ENCODE measurements around the gene NOS3.
A peak's percentile ranks its signal among the peaks of the same experiment; 100 is the strongest.
"Not testable (repeated sequence)": the region's sequence is repeated elsewhere in the genome, so short reads cannot be mapped to it uniquely, and the experiment has no call there.

NOS3 gene

DNA sequence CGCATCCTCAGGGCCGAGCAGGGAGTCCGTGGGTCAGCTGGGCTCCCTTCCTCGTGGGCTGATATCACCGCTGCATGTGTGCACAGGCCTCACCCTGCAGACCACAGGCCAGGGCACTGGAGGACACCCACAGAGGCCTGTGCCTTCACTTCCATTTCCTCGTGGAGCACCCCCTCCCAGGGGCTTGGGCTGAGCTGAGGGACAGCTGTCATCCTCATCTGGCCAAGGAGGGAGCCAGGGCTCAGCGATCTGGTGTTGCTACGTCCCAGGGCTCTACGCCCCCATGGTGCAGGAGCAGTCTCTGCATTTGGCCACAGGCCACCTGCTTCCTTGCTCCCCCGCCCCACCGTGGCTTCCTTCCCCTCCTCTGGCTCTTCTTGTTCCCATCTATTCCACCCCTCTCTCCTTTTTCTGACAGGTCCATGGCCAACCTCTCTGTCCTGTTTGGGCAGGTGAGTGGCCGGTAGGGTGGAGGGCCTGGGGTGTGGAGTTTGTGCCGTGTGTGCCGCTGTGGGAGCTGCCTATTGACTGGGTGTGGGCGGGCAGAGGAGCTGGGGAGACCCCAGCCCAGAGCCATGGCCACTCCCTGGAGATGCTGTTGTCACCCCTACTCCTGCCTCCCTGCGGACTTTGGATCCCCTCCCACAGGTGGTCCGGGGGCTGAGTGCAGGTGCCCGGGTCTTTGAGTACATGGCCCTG is 49.2 kb downstream of the NOS3 start:
- no peak for DNase-seq

DNA sequence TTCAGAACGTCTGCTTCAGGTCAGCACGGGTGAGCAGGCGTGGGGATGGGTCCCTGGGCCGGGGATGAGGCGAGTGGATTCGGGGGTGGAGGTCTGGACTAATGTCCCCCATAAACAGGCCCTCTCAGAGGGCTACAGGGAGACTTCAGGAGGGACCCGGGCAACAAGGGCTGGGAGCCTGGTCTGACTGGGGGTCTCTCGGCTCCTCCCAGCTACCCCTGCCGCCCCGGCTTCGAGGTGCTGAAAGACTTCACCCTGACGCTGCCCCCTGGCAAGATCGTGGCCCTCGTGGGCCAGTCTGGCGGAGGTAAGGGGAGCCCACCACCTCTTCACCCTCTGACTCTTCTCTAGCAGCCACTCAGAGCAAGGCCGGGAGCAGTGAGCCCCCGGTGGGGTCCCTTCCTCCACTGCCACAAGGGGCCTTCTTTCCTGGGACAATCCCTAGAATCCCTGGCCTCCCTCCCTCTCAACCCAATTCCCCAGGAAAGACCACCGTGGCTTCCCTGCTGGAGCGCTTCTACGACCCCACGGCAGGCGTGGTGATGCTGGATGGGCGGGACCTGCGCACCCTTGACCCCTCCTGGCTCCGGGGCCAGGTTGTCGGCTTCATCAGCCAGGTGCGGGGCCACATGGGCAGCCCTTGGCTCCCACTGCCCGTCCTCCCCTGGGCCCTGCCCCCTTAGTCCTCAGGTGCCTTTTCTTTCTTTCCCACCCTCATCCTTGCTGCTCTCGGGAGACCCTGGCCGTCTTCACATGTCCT is 50.0 kb downstream of the NOS3 start:
- DNase-seq = no peak

DNA sequence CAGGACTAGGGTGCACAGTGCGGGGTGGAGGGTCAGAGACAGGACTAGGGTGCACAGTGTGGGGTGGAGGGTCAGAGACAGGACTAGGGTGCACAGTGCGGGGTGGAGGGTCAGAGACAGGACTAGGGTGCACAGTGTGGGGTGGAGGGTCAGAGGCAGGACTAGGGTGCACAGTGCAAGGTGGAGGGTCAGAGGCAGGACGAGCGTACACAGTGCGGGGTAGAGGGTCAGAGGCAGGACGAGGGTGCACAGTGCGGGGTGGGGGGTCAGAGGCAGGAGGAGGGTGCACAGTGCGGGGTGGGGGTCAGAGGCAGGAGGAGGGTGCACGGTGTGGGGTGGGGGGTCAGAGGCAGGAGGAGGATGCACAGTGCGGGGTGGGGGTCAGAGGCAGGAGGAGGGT is 52.6 kb downstream of the NOS3 start:
- DNase-seq = not testable (repeated sequence)

DNA sequence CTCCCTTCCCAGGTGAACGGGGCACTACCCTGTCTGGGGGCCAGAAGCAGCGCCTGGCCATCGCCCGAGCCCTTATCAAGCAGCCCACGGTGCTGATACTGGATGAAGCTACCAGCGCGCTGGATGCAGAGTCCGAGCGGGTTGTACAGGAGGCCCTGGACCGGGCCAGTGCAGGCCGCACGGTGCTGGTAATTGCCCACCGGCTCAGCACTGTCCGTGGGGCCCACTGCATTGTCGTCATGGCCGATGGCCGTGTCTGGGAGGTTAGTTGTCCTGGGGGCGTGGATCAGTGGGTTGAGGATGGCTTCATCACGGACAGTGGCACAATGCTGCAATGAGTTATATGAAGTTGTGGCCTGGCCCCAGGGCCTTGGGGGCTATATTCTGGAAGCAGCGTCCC is 53.1 kb downstream of the NOS3 start:
- no peak for DNase-seq

DNA sequence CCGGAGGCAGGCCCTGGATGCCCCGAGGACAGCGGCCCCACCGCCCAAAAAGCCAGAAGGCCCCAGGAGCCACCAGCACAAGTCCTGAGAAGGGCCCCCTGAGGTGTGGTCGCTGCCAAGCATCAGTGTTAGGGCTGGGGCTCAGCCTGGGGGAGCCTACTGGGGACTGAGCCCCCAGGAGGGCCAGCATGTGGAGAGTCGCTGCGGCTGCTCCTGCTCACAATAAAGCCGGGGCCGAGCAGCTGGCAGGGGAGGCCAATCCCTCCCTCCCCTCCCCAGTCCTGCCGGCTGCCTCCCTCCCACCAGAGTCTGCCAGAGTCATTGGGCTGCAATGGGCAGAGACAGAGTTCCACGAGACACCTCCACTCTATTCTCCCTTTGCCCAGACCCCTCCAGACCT is 54.4 kb downstream of the NOS3 start:
- DNase-seq = no peak

DNA sequence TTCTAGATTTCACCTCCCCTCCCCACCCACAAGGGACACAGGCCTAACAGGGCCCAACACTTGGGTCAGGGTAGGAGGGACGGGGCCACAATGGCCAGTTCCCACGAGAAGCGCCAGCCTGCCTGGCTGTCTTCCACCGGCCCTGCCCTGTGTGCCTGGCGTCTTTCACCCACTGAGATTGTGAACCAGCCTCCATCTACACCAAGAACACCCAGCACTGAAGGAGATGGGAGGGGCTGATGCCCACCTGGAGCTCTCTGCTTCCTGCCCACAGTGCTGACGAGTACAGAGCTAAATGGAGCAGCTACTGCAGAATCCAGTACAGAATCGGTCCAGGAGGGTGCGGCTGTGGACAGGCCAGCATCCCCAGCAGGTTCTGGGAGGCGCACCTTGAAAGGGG is 55.1 kb downstream of the NOS3 start:
- DNase-seq = no peak

DNA sequence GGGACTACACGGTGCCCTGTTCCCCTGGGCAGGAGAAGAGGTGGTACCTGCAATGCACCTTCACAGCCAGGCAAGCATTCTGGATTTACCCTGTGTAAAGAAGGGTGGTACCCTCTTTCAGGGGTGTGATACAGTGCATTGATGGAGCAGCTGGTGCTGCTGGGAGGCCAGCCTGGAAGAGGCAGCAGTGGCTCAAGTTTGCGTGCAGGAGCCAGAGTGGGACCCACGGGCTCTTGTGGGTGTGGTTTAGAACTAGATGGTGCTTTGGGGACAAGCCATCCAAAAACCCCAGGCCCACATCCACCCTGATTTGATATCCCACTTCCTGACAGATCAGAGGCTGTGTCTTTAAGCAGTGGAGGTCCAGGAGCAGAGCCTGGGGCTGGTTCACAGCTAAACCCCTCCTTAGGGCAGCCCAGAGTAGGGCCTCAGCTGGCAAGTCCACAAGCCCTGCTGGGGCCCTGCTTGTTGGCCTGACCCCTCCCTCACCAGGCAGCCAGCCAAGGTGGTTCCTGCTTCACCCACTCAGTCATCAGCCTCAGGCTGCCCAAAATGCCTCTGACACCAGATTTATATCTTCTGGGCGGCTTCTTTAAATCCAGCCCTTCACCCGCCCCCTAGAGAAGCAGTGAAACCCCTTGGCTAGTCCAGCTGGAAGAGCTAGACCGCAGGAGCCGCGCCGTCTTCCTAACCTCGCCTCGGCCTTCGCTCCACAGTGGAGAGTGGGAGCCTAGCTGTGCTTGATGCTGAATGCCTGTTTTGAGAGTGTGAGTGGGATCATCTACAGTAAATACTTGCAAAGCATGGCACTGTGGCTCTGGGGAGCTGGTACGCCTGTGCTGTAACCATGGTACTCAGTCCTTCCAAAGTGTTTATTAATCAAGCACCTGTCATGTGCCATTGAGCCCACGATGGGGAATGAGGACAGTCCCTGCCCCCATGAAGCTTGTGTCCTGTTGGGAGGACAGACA is 56.1 kb downstream of the NOS3 start:
- no peak for DNase-seq

DNA sequence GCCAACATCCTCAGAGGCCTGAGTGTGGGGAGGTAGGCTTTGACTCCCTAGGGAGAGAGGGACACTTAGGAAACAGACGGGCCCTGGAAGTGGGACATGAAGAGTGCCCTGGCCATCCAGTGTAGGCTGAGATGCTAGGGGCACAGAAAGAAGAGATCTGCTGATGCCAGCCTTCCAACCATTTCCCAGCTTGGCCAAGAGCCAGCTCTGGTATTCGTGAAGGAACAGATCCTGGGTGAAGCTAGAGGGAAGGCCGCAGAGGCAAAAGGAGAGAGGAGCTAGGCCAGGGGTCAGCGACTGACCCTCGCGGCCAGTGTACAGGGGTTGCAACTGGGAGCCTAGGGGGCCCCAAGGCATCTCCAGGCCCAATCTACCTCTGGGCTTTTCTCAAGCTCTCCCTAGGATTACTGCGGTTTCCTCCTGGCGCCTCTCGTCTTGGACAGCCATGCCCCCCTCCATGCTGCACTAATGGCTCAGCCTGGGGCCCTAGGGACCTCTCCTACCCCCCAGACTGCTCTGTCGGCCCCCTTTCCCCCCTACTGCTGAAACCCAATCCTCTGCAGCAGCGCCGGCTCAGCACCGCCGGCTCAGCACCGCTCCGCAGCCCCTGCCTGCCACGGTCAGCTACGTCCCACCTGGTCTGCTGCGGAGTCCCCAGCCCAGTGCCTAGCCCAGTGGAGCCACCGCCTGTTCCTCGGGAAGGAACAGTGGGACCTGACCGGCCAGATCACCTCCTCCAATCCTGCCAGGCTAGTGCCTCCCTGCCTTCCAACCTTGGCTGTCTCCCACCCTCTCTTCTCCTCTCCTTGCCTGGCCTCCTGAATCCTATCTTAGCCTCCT is 57.4 kb downstream of the NOS3 start, which contains the start of gene ASIC3:
Gene ASIC3 (plus strand): TSS at position 556 of the 840 bp plus-strand sequence. CDS start 355 bp downstream, outside the sequence.
- no peak for DNase-seq

DNA sequence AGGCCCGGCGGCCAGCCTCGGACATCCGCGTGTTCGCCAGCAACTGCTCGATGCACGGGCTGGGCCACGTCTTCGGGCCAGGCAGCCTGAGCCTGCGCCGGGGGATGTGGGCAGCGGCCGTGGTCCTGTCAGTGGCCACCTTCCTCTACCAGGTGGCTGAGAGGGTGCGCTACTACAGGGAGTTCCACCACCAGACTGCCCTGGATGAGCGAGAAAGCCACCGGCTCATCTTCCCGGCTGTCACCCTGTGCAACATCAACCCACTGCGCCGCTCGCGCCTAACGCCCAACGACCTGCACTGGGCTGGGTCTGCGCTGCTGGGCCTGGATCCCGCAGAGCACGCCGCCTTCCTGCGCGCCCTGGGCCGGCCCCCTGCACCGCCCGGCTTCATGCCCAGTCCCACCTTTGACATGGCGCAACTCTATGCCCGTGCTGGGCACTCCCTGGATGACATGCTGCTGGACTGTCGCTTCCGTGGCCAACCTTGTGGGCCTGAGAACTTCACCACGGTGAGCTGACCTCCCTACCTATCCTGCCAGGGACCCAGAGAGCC is 58.2 kb downstream of the NOS3 start:
- DNase-seq = no peak

DNA sequence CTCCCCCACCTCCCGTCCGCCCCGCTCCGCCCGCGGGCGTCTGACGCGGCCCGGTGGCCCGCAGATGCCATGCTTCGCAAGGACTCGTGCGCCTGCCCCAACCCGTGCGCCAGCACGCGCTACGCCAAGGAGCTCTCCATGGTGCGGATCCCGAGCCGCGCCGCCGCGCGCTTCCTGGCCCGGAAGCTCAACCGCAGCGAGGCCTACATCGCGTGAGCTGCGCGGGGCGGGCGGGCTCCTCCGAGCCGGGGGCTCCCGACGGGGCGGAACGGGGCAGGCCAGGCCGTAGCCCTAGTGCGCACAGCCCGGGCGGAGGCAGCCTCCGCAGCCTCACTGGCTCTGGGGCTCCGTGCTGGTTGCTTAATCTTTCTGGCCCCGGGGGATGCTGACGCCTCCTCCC is 60.3 kb downstream of the NOS3 start:
- peak; percentile 15 for DNase-seq

DNA sequence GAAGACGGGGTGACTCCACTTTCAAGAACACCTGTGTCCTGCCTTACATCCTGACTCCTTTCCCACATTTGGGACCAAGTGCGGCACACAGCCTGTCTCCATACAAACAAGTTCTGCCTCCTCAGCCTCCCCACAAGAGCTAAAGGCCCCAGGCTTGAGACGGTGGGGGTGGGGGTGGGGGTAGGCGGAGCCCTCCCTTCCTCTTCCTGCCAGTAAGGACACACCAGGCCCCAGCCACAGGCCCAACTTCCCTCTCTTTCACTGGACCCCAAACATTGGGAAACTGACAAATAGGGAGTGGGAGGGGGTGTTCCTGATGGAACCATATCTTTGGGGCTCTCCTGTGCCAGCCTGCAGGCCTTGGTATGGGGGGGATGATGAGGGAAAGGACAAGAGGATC is 62.3 kb downstream of the NOS3 start:
- no peak for DNase-seq

DNA sequence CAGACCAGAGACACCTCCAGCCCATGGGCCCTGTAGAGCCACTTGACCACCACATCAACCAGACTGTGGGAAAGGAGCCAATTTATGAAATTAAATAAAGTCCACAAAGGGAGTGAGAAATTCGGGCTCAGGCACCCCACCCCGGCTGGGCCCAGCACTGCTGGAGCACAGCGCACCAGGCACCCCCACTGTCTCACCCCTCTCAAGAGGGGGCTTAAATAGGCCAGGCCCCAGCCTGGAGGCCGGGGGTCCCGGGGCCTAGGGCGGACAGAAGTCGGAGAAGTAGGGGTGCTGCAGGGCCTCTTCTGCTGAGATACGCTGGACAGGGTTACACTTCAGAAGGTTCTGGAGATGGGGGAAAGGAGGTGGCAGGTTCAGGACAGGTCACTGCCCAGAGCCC is 62.9 kb downstream of the NOS3 start:
- no peak for DNase-seq

DNA sequence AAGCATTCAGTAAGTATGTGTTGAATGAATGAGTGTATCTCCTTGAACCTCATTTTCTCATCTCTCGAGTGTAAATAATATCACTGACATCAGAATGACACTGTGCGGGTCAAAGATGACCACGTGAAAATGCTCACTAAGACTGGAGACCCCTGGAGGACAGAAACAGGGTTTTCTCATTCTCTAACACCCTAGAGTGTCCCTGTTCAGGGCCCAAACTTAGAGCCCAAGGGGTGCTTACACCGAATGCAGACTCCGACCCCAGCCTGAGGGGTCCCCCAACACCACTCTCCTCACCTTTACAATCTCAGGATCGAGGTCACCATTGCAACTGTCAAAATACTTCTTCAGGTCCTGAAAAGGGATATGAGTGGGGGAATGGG is 65.5 kb downstream of the NOS3 start:
- DNase-seq = no peak

DNA sequence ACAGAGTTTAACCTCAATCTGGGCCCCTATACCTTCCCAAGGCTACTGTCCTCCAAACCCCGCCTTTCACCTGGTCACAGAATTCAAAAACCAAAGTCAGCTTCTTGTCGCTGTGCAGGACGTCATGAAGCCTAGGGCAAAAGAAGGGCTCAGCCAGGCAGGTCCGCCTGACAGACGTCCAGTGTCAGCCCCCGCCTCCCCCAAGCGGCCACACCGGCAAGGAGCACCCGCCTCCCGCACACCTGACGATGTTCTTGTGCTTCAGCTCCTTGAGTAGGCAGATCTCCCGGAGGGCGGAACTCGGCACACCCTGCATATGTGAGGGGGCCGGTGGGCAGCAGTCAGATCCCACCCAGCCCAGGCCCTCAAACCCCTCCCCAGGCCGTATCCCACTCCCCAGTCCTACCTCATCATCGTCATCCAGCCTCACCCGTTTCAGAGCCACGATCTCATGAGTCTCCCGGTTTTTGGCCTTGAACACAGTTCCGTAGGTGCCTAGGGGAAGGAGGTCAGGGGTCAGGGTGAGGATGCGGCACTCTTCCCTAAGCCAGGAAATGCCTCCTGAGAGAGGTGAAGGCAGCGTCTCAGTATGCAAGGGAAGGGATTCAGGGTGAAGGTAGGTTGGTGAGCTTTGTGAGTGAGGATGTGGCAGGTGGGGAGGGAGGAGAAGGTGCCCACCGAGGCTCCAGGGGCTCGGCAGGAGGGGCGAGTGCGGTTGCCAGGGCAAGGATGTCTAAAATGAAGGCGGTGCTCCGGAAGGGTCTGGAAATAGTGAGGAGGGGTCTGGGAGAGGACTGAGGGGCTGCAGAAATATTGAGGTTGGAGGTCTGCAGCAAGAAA is 66.1 kb downstream of the NOS3 start:
- DNase-seq = no peak

DNA sequence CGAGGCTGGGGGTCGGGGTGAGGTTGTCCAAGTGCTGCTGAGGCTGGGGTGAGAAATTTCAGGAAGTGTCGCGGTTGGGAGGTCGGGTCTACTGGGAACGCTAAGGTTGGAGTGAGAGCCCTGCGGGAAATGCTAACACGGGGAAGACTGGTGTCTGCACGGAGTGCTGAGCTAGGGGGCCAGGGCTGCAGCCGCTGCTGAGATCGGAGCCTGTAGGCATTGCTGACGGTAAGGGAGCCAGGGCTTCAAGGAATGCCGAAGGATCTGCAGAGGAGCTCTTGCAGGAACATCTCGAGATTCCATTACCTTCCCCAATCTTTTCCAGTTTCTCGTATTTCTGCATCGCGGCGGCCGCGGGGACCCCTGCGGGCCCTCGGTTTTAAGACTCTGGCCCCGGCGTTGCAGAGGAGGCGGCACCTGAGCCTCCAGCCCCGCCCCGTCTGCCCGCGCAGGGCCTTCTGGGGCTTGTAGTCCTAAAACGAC is 66.7 kb downstream of the NOS3 start, which contains the start of gene CDK5:
Gene CDK5 (minus strand): TSS at position 392 of the 483 bp plus-strand sequence. CDS start 49 bp downstream, at position 343.
- no peak for DNase-seq

DNA sequence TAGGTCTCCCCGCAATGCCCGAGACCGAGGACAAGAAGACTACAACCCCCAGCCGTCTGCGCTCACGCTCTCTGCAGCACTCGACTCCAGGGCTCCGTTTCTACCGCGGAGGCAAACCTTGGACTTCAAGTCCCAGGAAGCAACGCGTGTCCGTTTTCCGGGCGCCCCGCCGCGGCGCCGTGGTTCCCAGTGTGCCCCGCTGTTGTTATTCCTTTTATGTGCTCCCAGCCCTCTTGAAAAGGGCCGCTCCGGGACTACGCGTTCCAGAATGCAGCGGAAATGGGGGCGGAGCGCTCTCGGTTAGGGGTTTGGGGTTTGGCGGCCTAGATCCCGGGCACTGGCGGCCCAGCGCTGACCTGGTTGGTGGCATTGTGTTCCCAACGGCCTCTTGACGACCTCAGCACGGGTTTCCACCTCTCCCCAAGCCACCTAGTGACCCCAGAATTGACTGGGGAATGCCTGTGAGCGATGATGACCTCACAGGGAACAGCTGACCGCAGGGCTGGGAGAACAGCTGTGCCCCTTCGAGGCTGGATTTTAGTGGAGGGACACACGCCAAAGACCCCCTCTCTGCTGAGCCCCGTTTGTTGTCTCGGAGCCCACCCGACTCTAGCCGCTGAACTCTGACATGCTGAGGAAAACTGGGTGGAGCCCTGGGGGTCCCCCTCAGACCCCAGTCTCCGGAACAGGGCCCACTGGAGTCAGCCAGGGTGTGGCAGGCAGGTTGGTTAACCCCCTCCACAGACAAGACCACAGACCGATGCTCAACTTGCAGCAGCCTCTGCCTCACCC is 67.4 kb downstream of the NOS3 start:
- DNase-seq = peak; percentile 93

DNA sequence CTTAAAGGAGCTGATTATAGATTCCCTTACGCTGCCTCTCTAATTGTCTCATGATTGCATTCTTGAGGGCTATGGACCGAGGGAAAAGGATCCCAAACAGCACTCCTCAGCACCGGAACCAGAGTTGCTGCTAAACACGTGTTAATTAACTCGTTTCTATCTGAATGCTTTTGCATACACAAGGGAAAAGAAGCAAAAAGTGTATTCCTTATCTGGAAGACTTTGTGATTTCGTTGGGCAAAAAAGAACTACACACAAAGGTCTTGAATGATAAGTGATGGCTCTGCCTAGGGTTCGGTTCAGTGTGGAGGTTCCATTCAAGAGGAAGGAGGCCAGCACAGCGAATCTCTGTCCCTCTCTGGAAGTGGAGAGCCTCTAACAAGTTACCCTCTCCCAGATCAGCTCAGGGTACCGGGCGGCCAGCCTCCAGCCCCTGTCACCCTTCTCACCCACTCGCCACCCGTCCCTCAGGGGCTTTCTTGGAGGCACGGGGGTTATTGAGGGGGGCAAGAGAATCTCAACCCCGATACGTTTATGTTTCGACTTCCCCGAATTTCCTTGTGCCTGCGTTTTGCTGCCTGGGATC is 68.1 kb downstream of the NOS3 start:
- no peak for DNase-seq

DNA sequence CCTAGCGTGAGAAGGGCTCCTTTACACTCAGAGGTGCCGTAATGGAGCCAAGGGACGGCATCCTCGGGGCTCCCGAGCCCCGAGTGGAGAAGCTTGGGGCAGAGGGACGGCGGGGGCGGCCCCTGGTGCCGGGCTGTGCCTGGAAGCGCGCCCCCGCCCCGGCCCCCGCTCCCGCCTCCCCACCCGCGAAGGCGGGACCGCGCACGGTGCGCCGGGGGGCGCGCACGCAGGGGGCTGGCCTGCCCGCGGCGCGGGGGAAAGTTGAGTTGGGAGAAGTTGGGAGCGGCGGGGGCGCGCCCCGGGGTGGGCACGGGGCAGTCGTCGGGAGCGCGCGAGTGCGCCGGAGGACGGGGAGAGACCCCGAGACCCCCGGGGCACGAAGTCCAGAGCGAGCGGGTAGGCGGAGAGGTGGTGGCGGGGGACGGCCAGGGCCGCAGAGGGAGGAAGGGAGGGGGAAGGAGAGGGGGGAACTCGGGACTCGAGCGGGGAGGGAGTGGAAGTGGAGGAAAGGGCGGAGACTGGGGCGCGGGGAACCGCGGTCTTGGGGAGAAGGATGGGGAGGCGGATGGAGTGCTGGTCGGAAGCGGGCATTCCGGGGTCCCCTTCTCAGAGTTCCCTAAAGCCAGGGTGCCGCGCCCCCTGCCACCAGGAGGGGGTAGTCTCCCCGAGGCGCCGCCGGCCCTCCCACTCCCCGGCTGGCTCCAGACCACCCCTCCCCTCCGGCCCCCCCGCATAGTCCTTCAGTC is 68.7 kb downstream of the NOS3 start, which contains the start of gene SLC4A2:
Gene SLC4A2 (plus strand): TSS at position 223 of the 746 bp plus-strand sequence. CDS start 2,399 bp downstream, outside the sequence.
- peak; percentile 63 for DNase-seq

DNA sequence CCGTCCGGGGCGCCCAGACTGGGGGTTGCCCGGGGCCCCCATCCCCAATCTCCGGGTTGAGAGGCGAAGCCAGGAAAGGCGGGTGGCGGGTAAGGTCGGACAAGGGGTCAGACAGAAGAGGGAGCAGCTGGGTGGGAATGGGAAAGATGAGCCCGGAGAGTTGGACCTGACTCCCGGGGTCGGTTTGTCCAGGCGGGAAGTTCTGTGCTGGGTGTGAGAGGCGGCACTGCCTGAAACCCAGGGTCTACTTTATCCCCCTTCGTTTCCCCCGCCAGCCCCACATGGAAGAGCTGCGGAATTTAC is 69.2 kb downstream of the NOS3 start:
- no peak for DNase-seq
